Measurements from ENCODE around the gene WDFY3. TPM values are rescaled to one million over a fixed set of nuclear protein-coding genes. Genes with fewer than 3 reads are reported as not detected.

The WDFY3 gene
- under 1 TPM; 0.09 to 0.38 TPM for total RNA-seq

- ChIA-PET CTCF (interaction anchor here (0.6 kb wide), 1 partner anchor 217 kb away, joined by 3 read pairs; no protein-coding TSS in a partner anchor), POLR2A (no interaction called here)
- Mint-ChIP-seq H3K4me1 (ENCODE audit: low read depth) (peaks cover 9% of the 10 kb centered on the region), H3K27me3 (peaks cover 30% of the 10 kb centered on the region), H3K36me3 (ENCODE audit: low read depth) (no peaks in the 10 kb centered on the region), H3K27ac (no peak within 1 kb of the TSS), H3K4me3 (peak within 1 kb of the TSS; percentile 69), H3K9me3 (no peaks in the 10 kb centered on the region)
- peak; percentile 27 for ATAC-seq
- DNase-seq: peak; percentile 10
- no peak for TF ChIP-seq CTCF (IDR thresholded peaks at IDR 0.05)
- intact Hi-C loops (cut with micrococcal nuclease): no loop called here
Measured at GRCh38 chr4:84966382-84967242, at the start of gene WDFY3. WDFY3 (minus strand) TSS chr4:84966690; CDS start chr4:84860591, 106,099 bp downstream.

GRCh38 chr4:85005865-85006377 lies 39.4 kb upstream of the WDFY3 start:
- intact Hi-C loops (cut with micrococcal nuclease): no loop called here
- CTCF ChIA-PET: no interaction called here

GRCh38 chr4:85000343-85000742 lies 33.9 kb upstream of the WDFY3 start:
- no peak for ATAC-seq
- no peak for TF ChIP-seq CTCF (IDR thresholded peaks at IDR 0.05)
- CTCF ChIA-PET: no interaction called here

More at GRCh38 chr4:85005865-85006377, 39.4 kb upstream of the WDFY3 start:
- Mint-ChIP-seq H3K27me3 (no peaks in the 10 kb centered on the region), H3K4me3 (no peak overlapping the region), H3K27ac (no peak overlapping the region), H3K9me3 (no peaks in the 10 kb centered on the region), H3K4me1 (ENCODE audit: low read depth) (no peaks in the 10 kb centered on the region), H3K36me3 (ENCODE audit: low read depth) (no peaks in the 10 kb centered on the region)
- ATAC-seq (no peak), DNase-seq (no peak)
- POLR2A ChIA-PET: no interaction called here
- no peak for TF ChIP-seq CTCF (IDR thresholded peaks at IDR 0.05)

GRCh38 chr4:84995386-84995785 lies 28.9 kb upstream of the WDFY3 start:
- no peak for TF ChIP-seq CTCF (IDR thresholded peaks at IDR 0.05)
- ChIA-PET CTCF (no interaction called here), POLR2A (no interaction called here)
- no peak overlapping the region for H3K27ac Mint-ChIP-seq
- ATAC-seq (no peak), DNase-seq (no peak)
- H3K9me3 Mint-ChIP-seq: no peaks in the 10 kb centered on the region
- H3K4me3 Mint-ChIP-seq: no peak overlapping the region
- no peaks in the 10 kb centered on the region for H3K27me3 Mint-ChIP-seq
- intact Hi-C loops (cut with micrococcal nuclease): no loop called here
- H3K36me3 Mint-ChIP-seq (ENCODE audit: low read depth): no peaks in the 10 kb centered on the region
- no peaks in the 10 kb centered on the region for H3K4me1 Mint-ChIP-seq (ENCODE audit: low read depth)

More at GRCh38 chr4:85000343-85000742, 33.9 kb upstream of the WDFY3 start:
- Mint-ChIP-seq H3K36me3 (ENCODE audit: low read depth) (no peaks in the 10 kb centered on the region), H3K27ac (no peak overlapping the region), H3K4me1 (ENCODE audit: low read depth) (no peaks in the 10 kb centered on the region), H3K27me3 (no peaks in the 10 kb centered on the region), H3K9me3 (no peaks in the 10 kb centered on the region), H3K4me3 (no peak overlapping the region)
- POLR2A ChIA-PET: no interaction called here
- DNase-seq: no peak
- intact Hi-C loops (cut with micrococcal nuclease): no loop called here

GRCh38 chr4:84994280-84994679 lies 27.8 kb upstream of the WDFY3 start:
- POLR2A ChIA-PET: no interaction called here
- Mint-ChIP-seq H3K4me3 (no peak overlapping the region), H3K36me3 (ENCODE audit: low read depth) (no peaks in the 10 kb centered on the region), H3K27me3 (no peaks in the 10 kb centered on the region), H3K27ac (no peak overlapping the region), H3K9me3 (no peaks in the 10 kb centered on the region), H3K4me1 (ENCODE audit: low read depth) (no peaks in the 10 kb centered on the region)
- ATAC-seq (no peak), DNase-seq (no peak)
- TF ChIP-seq CTCF (IDR thresholded peaks at IDR 0.05): no peak
- CTCF ChIA-PET: interaction anchor here (0.9 kb wide), 1 partner anchor 244 kb away, joined by 3 read pairs; no protein-coding TSS in a partner anchor
- intact Hi-C loops (cut with micrococcal nuclease): no loop called here
